ENCODE measurements around the gene TLK1. TPM values are rescaled to one million over a fixed set of nuclear protein-coding genes. Genes with fewer than 3 reads are reported as not detected.
A peak's percentile ranks its signal among the peaks of the same experiment; 100 is the strongest.
"Not testable (repeated sequence)": the region's sequence is repeated elsewhere in the genome, so short reads cannot be mapped to it uniquely, and the experiment has no call there.

The TLK1 gene
- total and polyA plus RNA-seq, 9 donors, result 16.9 to 27.2 (median 22.1) TPM

DNA sequence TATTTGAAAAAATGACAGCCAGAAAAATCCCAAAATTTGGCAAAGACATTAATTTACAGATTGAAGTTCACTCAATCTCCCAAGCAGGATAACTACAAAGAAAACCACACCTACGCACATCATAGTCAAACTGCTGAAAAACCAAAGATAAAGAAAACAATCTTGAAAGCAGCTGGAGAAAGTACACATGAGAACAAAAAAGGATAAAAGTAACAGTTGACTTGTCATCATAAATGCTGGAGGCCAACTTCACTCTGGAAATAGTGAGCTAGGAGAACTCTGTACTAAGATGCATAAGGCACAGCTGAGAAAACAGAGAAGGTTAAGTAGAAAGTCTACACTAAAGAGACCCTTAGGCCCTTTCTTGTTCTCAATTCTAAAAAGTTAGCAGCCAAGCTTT is 73.1 kb downstream of the TLK1 start:
- Histone ChIP-seq H3K27ac (ENCODE audit: low read length) (no peak overlapping the region), H3K9me3 (replicated peaks; ENCODE audit: control insufficient read depth, low read depth, low read length) (no peaks in the 10 kb centered on the region), H3K4me1 (ENCODE audit: control insufficient read depth, insufficient read depth, low read length) (no peaks in the 10 kb centered on the region), H3K36me3 (ENCODE audit: control insufficient read depth, insufficient read depth, low read length) (no peaks in the 10 kb centered on the region), H3K27me3 (ENCODE audit: control insufficient read depth, insufficient read depth, low read length) (no peaks in the 10 kb centered on the region), H3K4me3 (ENCODE audit: low read length) (no peak overlapping the region)
- DNase-seq, result peak; percentile 6
- WGBS (ENCODE audit: insufficient coverage), result no CpG with 5 or more reads among the region's 1 CpG

DNA sequence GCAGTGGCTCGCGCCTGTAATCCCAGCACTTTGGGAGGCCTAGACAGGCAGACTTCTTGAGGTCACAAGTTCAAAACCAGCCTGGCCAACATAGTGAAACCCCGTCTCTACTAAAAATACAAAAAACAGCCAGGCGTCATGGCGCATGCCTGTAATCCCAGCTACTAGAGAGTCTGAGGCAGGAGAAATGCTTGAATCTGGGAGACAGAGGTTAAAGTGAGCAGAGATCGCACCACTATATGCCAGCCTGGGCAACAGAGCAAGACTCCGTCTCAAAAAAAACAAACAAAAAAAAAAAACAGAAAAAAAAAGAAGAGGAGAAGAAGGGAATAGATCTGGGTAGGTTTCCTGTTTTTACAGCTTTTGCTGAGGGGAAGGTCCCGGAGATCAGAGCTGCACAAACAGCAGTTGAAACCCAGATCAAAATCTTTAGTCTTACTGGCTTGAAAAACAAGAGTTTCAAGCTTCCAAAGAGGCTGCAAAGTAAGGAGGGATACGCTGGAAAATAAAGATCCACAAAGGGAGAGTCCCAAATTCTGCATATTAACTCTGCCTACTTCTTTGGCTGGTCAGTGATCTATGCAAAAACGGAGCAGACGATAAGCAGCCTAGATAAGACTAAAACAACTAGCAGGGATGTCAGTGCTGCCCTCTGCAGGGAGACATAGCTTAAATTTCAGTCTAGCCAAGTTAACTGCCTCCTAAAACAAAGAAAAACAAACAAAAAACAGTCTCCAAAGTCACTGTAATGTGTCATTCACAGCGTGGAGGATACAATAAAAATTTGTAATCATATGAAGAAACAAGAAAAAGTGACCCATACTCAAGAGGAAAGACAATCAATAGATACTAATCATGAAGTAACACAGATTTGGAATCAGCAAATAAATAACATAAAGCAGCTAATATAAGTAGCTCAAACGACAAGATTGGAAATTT is 74.1 kb downstream of the TLK1 start:
- Histone ChIP-seq H3K4me1 (ENCODE audit: control insufficient read depth, insufficient read depth, low read length) (no peaks in the 10 kb centered on the region), H3K36me3 (ENCODE audit: control insufficient read depth, insufficient read depth, low read length) (peaks cover under 1% of the 10 kb centered on the region), H3K27ac (ENCODE audit: low read length) (no peak overlapping the region), H3K4me3 (ENCODE audit: low read length) (no peak overlapping the region), H3K9me3 (replicated peaks; ENCODE audit: control insufficient read depth, low read depth, low read length) (no peaks in the 10 kb centered on the region), H3K27me3 (ENCODE audit: control insufficient read depth, insufficient read depth, low read length) (no peaks in the 10 kb centered on the region)
- 64% methylated on average over 4 of the region's 13 CpGs for WGBS (ENCODE audit: insufficient coverage)
- peak; percentile 53 for DNase-seq

DNA sequence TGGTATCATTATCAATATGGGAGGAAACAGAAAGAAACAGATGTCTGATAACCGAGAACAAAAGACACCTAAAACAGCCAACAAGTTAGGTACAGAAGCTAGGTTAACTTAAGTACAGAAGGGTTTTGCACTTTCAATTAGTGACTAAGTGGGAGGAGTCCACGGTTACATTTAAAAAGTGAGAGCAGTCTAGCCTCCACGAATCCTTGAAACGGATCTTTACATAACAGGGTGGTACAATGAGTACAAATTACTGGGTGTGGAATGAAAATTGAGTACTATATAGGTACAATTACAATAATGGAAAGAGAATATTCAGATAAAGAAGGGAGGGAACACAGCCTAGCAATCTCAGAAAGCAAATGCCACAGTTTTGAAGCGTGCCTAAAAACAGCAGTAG is 76.6 kb downstream of the TLK1 start:
- WGBS (ENCODE audit: insufficient coverage), result 80% methylated on average over 1 of the region's 5 CpGs

DNA sequence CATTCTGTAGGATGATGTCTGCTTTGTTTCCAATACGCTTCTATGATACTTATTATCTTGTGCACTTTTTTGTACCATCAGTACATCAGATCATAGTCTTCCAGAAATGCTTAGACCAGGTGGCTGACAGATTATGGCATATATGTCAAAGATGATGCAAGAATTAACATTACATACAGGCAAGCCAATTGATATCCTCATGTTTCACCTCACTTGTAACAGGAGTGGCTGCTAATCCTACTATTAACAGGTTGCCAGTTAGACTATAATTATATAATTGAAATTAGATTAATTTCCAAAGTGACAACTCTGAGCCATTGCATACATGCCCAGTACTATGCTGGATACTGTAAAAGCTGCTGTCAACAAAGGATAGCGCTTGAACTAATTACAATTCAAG is 77.2 kb downstream of the TLK1 start:
- no peak for DNase-seq
- Histone ChIP-seq H3K4me3 (ENCODE audit: low read length) (no peak overlapping the region), H3K27me3 (ENCODE audit: control insufficient read depth, insufficient read depth, low read length) (no peaks in the 10 kb centered on the region), H3K27ac (ENCODE audit: low read length) (no peak overlapping the region), H3K9me3 (replicated peaks; ENCODE audit: control insufficient read depth, low read depth, low read length) (no peaks in the 10 kb centered on the region), H3K4me1 (ENCODE audit: control insufficient read depth, insufficient read depth, low read length) (no peaks in the 10 kb centered on the region), H3K36me3 (ENCODE audit: control insufficient read depth, insufficient read depth, low read length) (peaks cover 2% of the 10 kb centered on the region)
- no CpG with 5 or more reads among the region's 2 CpGs for WGBS (ENCODE audit: insufficient coverage)

More for the DNA sequence above, 76.6 kb downstream of the TLK1 start:
- no peak overlapping the region for H3K4me3 ChIP-seq (ENCODE audit: low read length)
- peaks cover 2% of the 10 kb centered on the region for H3K36me3 ChIP-seq (ENCODE audit: control insufficient read depth, insufficient read depth, low read length)
- no peaks in the 10 kb centered on the region for H3K27me3 ChIP-seq (ENCODE audit: control insufficient read depth, insufficient read depth, low read length)
- H3K9me3 ChIP-seq (replicated peaks; ENCODE audit: control insufficient read depth, low read depth, low read length), result no peaks in the 10 kb centered on the region
- H3K27ac ChIP-seq (ENCODE audit: low read length), result no peak overlapping the region
- H3K4me1 ChIP-seq (ENCODE audit: control insufficient read depth, insufficient read depth, low read length), result no peaks in the 10 kb centered on the region
- DNase-seq, result no peak

DNA sequence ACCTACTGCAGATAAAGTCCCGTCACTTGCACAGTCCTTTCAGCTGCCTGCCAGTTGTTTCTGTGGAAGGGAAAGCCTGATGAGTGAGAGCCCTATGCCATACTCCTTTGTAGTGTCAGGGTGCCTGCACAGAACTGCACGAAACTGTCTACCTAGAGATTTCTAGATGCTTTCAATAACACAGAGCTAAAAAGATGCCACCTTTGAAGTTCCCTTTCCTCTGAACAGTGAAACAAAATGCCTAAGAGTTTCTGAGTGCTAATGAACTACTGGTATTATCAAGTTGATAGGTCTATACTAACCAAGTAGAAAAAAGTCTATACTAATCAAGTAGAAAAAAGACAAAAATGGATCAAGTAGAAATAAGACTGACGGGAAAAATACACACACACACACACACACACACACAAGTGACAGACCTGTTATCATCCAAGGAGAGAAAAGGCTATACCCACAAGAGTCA is 79.0 kb downstream of the TLK1 start:
- no peak overlapping the region for H3K4me3 ChIP-seq (ENCODE audit: low read length)
- peaks cover 2% of the 10 kb centered on the region for H3K36me3 ChIP-seq (ENCODE audit: control insufficient read depth, insufficient read depth, low read length)
- no peaks in the 10 kb centered on the region for H3K27me3 ChIP-seq (ENCODE audit: control insufficient read depth, insufficient read depth, low read length)
- no CpG with 5 or more reads among the region's 3 CpGs for WGBS (ENCODE audit: insufficient coverage)
- H3K4me1 ChIP-seq (ENCODE audit: control insufficient read depth, insufficient read depth, low read length), result no peaks in the 10 kb centered on the region
- DNase-seq, result no peak
- H3K9me3 ChIP-seq (replicated peaks; ENCODE audit: control insufficient read depth, low read depth, low read length), result no peaks in the 10 kb centered on the region
- no peak overlapping the region for H3K27ac ChIP-seq (ENCODE audit: low read length)

DNA sequence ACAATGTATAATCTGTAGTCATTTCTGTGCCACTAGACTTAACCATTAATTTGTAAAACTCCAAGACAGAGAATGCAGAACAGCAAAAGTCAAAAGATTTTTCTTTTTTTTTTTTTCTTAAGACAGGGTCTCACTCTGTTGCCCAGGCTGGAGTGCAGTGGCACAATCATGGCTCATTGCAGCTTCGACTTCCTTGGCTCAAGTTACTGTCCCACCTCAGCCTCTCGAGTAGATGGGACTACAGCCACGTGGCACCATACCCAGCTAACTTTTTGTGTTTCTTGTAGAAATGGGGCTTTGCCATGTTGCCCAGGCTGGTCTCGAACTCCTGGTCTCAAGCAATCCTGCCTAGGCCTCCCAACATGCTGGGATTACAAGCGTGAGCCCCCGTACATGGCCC is 80.1 kb downstream of the TLK1 start:
- no CpG with 5 or more reads among the region's 6 CpGs for WGBS (ENCODE audit: insufficient coverage)
- no peaks in the 10 kb centered on the region for H3K27me3 ChIP-seq (ENCODE audit: control insufficient read depth, insufficient read depth, low read length)
- H3K36me3 ChIP-seq (ENCODE audit: control insufficient read depth, insufficient read depth, low read length), result peaks cover 4% of the 10 kb centered on the region
- no peak for DNase-seq
- H3K9me3 ChIP-seq (replicated peaks; ENCODE audit: control insufficient read depth, low read depth, low read length), result no peaks in the 10 kb centered on the region
- no peaks in the 10 kb centered on the region for H3K4me1 ChIP-seq (ENCODE audit: control insufficient read depth, insufficient read depth, low read length)
- H3K27ac ChIP-seq (ENCODE audit: low read length), result no peak overlapping the region
- no peak overlapping the region for H3K4me3 ChIP-seq (ENCODE audit: low read length)

DNA sequence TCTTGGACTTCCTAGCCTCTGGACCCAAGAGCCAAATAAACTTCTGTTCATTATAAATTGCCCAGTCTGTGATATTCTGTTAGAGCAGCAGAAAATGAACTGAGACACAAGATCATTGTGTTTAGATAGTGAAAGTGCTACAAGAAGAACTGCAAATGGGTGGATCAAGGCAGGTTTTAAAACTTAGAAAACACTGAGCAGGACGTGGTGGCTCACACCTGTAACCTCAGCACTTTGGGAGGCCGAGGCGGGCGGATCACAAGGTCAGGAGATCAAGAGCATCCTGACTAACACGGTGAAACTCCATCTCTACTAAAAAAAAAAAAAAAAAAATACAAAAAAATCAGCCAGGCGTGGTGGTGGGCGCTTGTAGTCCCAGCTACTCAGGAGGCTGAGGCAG is 84.3 kb downstream of the TLK1 start:
- H3K4me3 ChIP-seq (ENCODE audit: low read length); H3K27ac ChIP-seq (ENCODE audit: low read length); H3K27me3 ChIP-seq (ENCODE audit: control insufficient read depth, insufficient read depth, low read length); H3K36me3 ChIP-seq (ENCODE audit: control insufficient read depth, insufficient read depth, low read length); DNase-seq; H3K9me3 ChIP-seq (replicated peaks; ENCODE audit: control insufficient read depth, low read depth, low read length); H3K4me1 ChIP-seq (ENCODE audit: control insufficient read depth, insufficient read depth, low read length): not testable (repeated sequence)
- no CpG with 5 or more reads among the region's 7 CpGs for WGBS (ENCODE audit: insufficient coverage)

DNA sequence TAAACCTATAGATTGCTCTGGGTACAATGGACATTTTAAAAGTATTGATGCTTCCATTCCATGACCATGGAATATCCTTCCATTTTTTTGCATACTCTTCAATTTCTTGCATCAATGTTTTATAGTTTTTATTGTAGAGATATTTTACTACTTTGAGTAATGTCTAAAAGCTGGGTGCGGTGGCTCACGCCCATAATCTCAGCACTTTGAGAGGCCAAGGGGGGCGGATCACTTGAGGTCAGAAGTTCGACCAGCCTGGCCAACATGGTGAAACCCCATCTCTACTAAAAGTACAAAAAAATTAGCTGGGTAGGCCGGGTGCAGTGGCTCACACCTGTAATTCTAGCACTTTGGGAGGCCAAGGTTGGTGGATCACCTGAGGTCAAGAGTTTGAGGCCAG is 88.5 kb downstream of the TLK1 start:
- no peak for DNase-seq
- no peak overlapping the region for H3K4me3 ChIP-seq (ENCODE audit: low read length)
- no peaks in the 10 kb centered on the region for H3K27me3 ChIP-seq (ENCODE audit: control insufficient read depth, insufficient read depth, low read length)
- peaks cover 2% of the 10 kb centered on the region for H3K36me3 ChIP-seq (ENCODE audit: control insufficient read depth, insufficient read depth, low read length)
- no CpG with 5 or more reads among the region's 5 CpGs for WGBS (ENCODE audit: insufficient coverage)
- no peaks in the 10 kb centered on the region for H3K4me1 ChIP-seq (ENCODE audit: control insufficient read depth, insufficient read depth, low read length)
- H3K9me3 ChIP-seq (replicated peaks; ENCODE audit: control insufficient read depth, low read depth, low read length), result no peaks in the 10 kb centered on the region
- no peak overlapping the region for H3K27ac ChIP-seq (ENCODE audit: low read length)

DNA sequence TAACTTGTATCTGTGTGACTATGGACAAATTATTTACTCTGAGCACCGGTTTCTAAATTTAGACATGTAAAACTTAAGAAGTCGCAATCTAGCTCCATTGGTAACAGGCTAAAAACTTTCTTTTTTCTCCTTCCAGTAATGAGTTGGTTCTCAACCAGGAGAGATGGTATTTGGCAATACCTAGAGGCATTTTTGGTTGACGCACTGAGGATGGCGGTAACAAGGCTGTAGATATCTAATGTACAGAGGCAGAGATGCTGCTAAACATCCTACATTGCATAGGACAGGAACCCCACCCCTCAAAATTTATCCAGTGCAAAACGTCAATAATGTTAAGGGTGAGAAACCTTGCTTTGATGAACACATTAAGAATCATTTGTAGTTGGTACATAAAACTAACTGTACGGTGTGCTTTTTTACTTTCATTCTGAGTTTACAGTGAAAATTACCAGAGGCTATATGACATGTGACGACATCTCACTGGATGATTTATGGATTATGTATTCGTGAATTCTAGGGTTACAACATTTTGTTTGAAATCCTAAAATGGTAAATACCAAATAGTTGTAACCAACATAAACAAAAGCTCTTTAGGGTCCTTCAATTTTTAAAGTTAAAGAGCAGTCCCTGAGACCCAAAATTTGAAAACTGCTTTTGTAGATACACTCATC is 91.3 kb downstream of the TLK1 start:
- WGBS (ENCODE audit: insufficient coverage), result no CpG with 5 or more reads among the region's 8 CpGs

DNA sequence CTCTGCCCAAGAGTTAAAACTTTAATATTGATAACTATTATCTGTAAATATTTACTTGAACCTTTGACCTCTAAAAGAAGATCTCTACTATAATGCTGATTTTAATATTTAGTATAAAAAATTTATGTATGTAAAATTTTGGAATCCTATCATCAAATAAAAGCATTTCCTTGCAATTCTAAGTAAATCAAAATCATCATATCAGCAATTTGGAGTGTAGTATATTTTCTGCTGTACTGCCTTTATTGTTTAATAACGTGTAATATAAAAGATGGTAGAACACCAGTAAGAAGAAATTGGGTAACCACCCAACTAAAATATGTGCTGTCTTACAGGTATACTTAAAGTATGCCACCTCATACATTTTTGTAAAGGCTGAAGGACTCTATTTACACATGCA is 94.6 kb downstream of the TLK1 start:
- no peak for DNase-seq
- Histone ChIP-seq H3K9me3 (replicated peaks; ENCODE audit: control insufficient read depth, low read depth, low read length) (no peaks in the 10 kb centered on the region), H3K36me3 (ENCODE audit: control insufficient read depth, insufficient read depth, low read length) (no peaks in the 10 kb centered on the region), H3K4me1 (ENCODE audit: control insufficient read depth, insufficient read depth, low read length) (no peaks in the 10 kb centered on the region), H3K27ac (ENCODE audit: low read length) (no peak overlapping the region), H3K4me3 (ENCODE audit: low read length) (no peak overlapping the region), H3K27me3 (ENCODE audit: control insufficient read depth, insufficient read depth, low read length) (no peaks in the 10 kb centered on the region)
- no CpG with 5 or more reads among the region's 1 CpG for WGBS (ENCODE audit: insufficient coverage)

More for the DNA sequence above, 91.3 kb downstream of the TLK1 start:
- Histone ChIP-seq H3K27me3 (ENCODE audit: control insufficient read depth, insufficient read depth, low read length) (no peaks in the 10 kb centered on the region), H3K36me3 (ENCODE audit: control insufficient read depth, insufficient read depth, low read length) (no peaks in the 10 kb centered on the region), H3K9me3 (replicated peaks; ENCODE audit: control insufficient read depth, low read depth, low read length) (no peaks in the 10 kb centered on the region), H3K27ac (ENCODE audit: low read length) (no peak overlapping the region), H3K4me3 (ENCODE audit: low read length) (no peak overlapping the region), H3K4me1 (ENCODE audit: control insufficient read depth, insufficient read depth, low read length) (no peaks in the 10 kb centered on the region)
- DNase-seq, result no peak
